ENCODE measurements around the gene NELFB.

The NELFB gene

DNA sequence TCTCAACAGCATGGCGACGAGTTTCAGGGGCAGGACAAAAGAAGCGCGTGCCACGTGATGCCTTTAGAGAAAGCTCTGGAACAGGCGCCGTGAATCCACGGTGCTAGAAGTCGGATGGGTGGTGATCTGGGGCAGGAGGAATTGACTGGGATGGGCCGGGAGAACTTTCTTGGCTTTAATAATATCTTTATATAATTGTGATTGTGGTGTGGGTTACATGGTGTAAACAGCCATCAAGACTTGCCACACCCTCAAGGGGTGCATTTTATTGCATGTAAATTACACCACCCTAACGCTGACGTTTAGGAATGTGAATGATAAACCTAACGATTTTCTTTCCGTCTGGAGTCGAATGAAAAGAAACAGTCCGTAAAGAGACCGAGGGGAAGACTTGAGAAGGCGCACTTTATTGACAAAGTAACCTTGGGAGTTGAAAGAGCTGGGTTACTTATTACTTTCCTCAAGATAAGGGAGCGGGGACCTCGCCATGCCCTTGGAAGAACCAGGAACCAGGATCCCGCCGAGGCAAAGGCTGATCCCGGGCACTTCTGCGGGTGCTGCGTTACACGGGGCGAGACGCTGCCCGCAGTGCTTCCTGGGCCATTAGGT lies 38.5 kb downstream of the NELFB start:
- no peak for DNase-seq

DNA sequence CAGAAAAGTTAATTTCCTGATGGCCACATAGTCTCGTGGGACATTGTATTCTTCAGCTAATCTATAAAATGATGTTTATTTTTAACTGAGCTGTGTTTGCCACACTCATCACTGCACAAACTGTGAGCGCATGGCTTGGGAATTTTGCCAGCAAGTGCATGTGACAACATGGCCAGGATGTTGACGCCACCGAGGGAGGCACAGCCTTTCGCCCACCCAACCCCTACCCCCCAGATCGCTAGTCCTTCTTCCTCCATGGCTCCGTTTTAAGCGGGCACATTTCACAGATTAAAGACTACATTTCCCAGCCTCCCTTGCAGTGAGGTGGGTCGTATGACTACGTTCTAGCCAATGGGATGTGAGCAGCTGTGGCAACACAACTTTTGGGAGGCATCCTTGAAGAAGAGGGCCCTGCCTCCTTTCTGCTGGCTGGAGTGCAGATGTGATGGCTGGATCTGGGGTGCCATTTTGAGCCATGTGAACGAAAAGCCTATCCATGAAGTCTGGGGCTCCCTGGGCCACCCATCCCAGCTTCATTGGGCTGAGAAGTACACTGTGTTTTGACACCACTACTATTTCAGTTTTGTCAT lies 39.1 kb downstream of the NELFB start:
- peak; percentile 23 for DNase-seq

DNA sequence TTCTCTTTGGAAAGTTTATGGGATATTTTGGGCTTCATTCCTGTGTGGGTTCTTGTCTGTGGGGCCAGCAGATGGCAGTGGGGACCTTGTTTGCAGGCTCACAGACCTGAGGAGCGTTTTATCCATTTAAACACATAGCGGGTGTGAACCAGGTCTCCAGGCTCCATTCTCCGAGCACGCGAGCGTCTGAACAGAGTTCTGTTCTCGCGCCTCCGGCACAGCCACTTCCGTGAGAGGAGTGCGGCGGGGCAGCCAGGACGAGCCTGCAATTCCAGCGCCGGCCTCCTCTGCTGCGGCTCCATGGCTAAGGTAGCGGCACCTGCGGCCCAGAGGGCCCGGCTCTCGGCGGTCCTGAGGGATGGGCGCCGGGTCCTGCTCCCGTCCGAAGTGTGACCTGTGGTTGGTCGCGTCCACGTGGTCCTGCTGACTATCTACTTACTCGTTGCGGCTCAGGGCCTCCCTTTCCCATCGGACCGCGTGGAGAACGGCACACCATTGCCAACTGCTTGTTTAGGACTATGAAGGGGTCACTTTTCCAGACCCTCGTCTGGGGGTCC lies 39.6 kb downstream of the NELFB start:
- DNase-seq = no peak

DNA sequence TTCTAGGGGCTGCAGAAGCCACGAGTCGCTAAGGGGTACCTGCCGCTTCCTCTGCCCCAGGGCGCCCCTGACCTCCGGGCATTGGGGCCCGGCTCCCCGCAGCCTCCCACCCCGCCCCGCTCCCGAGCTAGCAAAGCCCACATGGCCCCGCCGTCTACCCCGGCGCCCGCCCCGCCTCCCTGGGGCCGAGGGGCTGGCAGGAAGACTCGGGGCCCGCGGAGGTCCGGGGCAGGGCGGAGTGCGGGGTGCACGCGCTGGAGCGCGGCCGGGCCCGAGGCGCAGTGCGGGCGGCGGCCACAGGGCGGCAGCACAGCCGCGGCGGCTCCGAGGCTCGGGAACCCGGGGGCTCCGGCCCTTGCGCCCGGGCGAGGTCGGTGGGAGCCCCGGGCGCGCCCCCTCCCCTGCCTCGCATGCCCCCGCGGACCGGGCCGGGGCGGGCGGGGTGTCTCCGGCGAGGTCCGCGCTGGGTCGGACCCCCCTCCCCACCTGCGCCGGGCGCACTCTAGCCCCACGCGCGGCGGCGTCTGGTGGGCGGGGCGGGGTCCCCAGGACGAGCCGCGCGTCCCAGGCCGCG lies 40.2 kb downstream of the NELFB start:
- peak; percentile 55 for DNase-seq

DNA sequence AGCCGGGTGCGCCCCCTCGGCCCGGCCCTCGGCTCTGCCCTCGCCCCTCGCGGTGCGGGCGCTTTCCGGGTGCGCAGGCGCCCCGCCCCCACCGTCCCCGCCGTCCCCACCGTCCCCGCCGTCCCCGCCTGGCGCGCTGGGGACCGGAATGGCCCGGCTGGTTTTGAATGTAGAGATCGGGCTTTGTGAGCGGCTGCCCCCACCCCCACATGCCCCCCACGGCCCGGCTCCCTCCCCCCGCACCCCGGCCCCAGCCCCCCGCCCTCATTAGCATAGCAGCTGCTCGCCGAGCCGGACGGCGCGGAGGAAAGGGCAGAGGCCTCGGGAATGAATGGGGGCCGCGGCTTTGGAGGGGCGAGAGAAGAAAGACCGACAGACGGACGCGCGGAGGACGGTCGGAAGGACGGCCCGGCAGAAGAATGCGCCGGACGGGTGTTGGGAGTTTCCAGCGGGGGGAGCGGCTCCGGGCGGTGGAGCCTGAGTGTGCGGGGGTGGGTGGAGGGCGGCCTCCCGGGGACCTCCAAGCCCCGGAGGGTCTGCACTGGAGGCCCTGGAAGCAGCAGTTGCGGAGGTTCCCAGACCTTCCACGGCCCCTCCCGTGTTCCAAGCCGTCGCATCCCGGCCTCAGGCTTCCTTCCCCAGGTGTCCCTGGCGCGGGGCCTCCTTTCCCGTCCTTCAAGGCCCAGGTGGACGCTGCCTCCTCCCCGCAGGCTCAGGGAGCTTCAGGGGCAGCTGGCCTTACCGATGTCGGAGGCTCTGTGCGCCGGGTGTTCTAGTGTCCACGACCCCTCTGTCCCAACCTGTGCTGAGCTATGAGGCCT lies 40.9 kb downstream of the NELFB start:
- no peak for DNase-seq

DNA sequence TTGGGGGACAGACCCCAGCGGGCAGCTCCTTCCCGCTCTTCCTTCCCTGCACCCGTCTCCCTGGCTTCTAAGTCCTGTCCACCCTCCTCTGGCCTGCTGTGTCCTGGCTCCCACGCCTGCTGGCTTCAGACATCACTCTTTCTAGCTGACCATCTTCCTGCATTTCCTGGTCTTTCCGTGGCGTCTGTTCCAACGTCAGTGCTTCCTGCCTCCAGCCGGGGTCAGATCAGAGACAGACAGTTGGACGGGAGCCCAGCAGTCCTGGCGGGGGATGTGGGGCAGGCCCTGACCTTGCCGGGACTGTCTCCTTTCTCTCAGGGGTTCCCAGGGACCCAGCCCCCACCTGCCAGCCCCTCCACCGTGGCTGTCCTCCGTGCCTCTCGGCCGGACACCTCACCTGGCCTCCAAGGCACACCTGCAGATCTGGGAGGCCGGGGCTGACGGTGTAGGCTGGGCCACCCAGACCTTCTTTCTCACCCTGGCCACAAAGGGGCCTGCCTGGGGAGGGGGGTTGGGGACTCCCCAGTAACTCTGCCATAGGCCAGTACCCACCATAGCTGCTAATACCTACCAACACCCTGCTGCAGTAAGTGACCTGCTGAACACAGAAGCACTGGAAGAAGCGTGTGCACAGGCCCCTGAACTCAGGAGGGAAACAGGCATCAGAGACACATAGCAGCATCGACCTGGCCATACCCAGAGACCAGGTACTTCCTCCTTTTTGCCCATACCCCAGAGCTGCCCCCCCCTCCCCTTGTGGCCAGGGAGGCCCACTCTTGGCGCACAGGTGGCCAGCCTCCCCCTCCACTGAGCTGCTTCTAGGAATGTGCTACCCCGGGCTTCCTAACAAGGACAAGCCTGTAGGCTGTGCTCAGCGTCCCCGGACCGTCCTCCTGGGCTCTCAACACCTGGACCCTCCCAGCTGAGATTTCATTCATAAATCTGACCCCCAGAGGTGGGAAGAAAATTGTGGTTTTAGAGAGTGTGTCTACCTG lies 41.8 kb downstream of the NELFB start:
- DNase-seq = no peak

DNA sequence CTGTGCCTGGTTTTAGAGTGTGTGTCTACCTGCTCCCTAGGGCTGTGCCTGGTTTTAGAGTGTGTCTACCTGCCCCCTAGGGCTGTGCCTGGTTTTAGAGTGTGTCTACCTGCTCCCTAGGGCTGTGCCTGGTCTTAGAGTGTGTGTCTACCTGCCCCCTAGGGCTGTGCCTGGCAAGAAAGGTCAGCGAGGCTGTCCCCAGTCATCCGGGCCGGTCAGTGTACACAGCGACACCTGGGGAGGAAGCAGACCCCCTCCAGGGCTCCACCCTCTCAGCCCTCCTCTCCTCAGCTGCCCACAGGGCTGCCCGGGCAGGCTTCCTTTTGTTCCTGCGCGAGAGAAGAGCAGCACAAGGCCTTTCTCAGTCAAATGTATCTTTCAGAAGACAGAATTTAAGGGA lies 42.8 kb downstream of the NELFB start:
- no peak for DNase-seq

DNA sequence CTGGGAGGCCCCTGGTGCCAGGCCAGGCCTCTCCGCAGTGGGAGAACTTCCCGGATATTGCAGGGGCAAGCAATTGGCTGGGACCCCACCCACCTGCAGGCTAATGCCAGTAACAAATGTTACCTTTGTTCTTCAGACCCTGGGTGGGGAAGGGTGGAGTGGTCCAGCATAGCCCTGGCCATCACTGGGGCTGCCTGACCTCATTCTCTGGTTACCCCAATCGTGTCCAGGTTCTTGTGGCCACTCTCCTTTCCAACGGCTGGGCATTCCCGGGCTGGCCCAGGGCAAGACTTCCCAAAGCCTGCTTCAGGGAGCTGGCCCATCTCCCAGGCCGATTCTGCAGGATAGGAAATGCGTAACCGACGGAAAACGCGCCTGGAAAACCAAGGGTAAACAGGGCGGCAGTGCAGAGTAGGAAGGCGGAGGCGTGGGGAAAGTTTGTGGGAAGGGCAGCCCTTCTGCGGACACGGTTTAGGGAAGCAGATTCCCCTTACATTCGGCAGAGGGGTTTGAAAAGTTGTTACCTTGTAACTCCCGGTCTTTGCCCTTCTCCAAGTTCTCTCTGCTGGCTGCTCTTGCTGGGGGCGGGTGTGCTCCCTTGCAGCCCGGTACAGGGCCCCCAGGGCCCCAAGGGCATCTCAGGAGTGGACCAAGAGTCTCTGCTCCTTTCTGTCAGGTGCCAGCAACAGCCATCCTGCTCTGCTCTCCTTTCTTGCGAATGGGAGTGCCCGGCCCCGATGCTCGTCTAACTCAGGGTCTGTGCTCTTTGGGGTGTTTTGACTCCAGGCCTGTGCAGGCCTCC lies 43.5 kb downstream of the NELFB start:
- no peak for DNase-seq

DNA sequence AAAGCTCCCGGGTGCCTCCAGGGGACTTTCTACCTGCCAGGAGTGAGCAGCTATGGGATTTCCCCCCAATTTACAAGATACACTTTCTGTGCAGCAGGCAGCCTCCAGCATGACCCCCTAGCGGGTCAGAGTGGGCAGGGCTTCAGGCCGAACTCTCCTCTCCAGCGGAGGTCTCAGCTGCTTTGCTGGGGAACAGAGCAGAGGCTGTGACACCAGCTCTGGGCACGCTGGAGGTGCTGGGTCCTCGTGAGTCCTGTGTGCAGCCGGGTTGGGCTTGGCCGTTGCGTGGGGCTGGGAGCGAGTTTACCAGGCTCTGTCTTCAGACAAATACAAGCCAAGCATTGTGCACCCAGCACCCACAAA lies 44.1 kb downstream of the NELFB start:
- no peak for DNase-seq

DNA sequence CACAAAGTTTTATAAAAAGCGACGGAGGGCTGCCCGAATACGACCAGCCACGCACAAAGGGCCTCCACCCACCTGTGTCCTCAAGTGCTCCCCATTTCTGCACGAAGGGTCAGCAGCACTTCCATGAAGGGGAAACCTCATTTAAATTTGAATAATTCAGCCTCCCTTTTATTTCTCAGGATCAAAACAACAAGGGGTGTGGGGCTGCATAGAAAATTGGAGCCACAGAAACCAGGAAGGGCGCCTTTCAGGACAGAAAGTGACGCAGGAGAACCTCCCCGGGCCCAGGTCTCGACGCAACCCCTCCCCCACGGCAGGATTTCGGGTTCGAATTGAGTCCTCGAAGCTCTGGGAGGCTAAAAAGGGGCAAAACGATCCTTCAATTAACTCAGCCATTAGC lies 44.8 kb downstream of the NELFB start:
- no peak for DNase-seq

DNA sequence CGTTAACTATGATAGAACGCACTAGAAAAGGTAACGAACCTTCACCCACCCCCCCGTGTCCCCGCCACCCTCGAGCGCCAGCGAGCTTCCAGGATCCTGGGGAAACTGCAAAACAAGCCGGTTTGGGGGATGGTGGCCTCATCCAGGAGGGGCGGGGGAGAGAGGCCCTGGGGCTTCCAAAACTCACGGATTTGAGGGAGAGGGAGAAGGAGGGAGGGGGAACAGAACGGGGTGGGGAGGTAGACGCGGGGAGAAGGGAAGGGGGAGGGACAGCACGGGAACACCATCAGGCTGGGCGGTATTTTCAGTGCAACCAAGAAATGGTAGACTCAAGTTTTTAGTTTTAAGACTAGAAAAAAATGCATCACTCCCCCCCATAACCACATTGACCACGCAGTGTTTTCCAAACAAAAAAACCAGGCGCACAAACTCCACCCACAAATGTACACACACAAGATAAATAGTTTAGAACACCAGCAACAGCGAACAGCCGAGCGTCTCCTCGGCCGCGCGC lies 45.5 kb downstream of the NELFB start:
- DNase-seq = no peak

DNA sequence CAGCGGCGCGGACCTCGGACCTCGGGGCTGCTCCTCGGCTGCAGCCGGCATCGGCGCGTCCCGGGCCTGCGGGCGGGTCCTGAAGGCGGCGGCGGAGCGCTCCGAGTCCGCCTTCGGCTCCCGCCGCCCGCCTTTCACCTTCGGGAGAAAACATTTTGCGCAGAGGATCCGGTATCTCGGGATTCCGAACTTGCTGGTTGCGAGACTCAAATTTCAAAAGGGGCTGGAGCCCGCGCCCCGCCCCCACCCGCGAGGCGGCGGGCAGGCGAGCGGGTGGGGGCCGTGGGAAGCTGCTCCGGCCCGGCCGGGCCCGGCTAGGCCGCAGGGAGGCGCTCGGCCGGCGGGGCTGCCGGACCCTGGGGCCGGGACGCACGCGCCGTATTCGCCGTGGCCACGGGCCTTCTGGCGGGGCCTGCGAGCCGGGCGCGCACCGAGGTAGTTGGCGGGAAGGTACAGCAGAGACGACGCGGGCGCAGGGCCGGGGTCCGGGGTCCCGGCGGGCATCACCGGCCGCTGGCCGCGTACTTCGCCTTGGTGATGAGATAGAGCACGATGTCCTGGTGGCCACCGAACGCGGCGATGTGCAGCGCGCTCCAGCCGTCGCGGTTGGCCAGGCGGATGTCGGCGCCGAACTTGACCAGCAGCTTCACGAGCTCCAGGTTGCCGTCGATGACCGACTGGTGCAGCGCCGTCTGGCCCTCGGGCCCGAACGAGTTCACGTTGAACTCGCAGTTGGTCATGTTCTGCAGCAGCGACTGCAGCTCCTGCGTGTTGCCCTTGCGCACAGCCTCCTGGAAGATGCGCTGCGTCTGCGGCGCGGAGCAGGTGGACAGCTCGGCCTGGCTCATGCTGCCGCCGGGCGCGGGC lies 46.2 kb downstream of the NELFB start:
- peak; percentile 90 for DNase-seq

DNA sequence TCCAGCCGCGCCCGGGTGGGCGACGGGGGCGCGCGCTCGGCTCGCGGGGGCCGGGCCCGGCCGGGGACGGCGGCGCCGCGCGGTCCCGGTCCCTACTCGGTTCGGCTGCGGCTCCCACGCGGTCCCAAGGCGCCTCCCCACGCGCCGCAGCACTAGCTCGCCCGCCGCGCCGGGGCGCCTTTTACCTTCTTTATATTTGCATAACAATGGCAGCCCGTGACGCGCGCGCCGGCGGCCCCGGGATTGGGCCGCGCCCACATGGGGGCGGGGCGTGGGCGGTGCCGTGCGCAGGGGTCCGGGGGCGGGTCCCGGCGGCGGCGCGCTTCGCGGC lies 47.0 kb downstream of the NELFB start, which contains the start of gene NRARP:
TSS of gene NRARP (minus strand) at position 154 of the 331 bp plus-strand sequence. CDS start 343 bp downstream, outside the sequence.
- peak; percentile 89 for DNase-seq

DNA sequence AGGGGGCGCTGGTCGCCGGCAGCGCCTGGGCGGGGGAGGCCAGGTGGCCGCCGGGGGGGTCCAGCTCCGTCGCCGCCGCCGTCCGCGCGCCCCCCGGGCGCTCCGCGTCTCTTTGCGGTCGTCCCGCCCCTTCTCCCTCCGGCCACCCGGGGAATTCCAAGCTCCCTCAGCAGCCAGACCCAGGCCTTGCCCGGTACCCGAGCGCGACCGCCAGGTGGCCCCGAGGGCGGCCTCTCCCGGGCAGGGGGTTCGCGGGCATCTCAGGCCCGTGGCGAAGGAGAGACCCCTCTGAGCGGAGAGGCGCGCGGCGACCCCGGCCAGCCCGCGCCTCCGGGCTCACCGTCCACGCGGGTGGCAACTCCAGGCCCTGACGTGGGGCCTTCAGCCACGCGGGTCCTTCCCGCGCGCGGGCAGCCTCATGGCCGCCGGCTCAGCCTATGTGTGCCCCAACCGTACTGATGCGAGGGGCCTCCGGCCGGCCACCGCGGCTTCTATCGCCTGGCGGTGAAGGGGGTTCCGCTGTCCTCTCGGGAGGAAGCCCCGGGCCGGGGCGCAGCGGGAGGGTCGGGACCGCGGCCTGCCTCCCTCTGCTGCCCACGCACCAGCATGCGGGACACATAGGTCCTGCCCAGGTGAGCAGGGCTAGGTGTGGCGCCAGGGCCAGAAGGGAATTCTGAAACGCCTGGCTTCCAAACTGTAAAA lies 47.5 kb downstream of the NELFB start:
- no peak for DNase-seq

DNA sequence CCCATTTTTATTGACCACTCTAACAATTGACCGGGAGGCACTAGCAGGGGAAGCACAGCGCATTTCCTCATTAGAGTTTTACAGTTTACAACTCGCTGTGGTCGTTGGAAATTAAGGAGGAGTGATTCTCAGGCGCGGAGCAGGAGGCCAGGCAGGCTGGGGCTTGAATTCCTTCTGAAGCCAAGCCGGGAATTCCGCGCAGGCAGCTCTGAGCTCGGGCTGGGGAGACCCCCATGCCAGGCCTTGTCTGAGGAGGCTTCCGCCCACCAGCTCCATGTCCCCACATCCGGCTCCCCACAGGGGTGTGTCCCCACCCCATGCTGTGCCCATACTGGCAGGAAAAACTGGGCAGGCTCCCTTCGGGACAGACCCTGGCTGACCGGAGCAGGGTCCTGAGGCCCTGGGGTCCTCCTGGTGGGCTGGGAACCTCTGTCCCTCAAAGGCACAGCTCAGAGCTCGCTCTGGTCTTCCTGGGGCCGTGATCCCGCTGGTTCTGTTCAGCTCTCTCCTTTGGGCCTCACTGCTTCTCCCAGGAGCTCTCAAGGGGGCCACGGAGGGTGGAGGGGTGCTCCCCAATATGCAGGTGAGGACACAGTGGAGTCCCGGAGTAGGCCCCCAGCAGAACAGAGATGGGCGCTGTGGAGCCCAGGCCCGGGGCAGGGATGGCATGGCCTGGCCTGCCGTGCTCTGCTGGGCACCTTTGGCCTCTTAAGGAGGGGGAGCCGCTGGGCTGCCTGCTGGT lies 48.2 kb downstream of the NELFB start:
- no peak for DNase-seq

DNA sequence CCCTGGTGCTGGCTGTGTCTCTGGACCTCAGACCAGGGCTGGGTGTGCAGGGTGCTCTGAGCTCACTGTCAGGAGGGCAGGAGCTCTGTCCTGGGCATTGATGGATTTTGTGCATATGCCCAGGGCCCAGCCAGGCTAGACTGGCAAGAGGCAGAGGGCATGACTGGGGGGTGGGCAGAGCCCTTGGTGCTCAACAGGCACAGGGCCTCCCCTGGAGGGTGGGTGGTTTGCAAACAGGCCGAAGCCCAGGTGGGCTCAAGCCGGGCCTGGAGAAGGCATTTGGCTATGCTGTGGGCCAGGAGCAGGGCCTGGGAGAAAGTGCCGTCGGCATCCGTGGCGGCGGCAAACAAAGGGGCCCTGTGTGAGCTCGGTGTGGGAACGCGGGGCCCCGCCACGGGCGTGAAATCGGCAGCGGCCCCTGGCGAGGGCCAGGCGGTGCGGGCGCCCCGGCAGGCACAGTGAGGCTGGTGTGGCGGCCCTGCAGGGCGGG lies 48.8 kb downstream of the NELFB start:
- no peak for DNase-seq

DNA sequence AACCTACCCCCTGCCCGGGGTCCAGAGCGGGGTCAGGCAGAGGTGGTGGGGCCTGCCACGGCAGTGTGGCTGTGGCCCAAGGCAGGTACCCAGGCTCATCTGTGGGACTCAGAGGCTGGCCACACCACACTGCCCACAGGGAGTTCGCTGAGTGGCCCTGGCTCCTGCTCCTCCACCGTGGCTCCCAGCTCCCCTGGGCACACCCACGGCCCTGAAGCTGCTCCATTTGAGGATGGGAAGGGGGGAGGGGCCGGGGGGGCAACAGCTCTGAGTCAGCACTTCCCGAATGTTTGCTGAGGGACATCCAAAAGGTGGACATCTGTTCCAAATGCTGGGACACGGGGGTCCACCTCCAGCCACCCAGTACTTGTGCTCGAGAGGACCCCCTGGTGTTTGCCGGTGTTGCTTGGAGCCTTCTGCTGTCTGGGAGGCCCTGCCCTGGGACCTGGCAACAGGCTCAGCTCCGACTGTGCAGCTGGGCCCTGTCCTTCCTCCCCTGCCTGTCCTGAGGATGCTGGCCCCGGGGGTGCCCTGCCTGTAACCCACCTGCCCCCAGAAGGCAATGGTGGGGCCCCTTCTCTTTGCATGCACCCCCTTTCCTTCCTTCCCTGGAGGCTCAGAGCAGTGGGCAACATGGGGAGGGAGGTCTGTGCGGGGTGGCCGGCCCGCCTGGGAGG lies 49.4 kb downstream of the NELFB start:
- no peak for DNase-seq
